ENCODE data around the gene FXYD5. TPM values are rescaled to one million over a fixed set of nuclear protein-coding genes. Genes with fewer than 3 reads are reported as not detected.
A peak's percentile ranks its signal among the peaks of the same experiment; 100 is the strongest.

The FXYD5 gene
- total and polyA plus RNA-seq, 10 of the 15 experiments (the other 5 are each of a cell fraction or from before 2014, with no cell fraction given): 30.0 to 159 (median 93.9) TPM

GRCh38 chr19:35120492-35120891 lies 34.0 kb upstream of the FXYD5 start:
- CTCF ChIA-PET: interaction anchor here (0.6 to 6.4 kb wide), 3 partner anchors 15 to 56 kb away, joined by 3 to 75 read pairs (median 34); partner anchors contain the start of genes FXYD7 and LGI4
- H3K9ac ChIP-seq (ENCODE audit: control insufficient read depth, insufficient read depth, low read length): no peak overlapping the region

More at GRCh38 chr19:35120492-35120891, 34.0 kb upstream of the FXYD5 start:
- Histone ChIP-seq H3K79me2 (ENCODE audit: control insufficient read depth, insufficient read depth, low read length) (no peaks in the 10 kb centered on the region), H3K4me1 (ENCODE audit: control insufficient read depth, insufficient read depth, low read length) (peaks cover 18% of the 10 kb centered on the region), H4K20me1 (ENCODE audit: control insufficient read depth, insufficient read depth) (no peaks in the 10 kb centered on the region), H3K27ac (ENCODE audit: control insufficient read depth, insufficient read depth) (no peak overlapping the region), H3K9me3 (replicated peaks; ENCODE audit: control insufficient read depth, insufficient read depth, low read length) (no peaks in the 10 kb centered on the region), H3K4me2 (ENCODE audit: control insufficient read depth, insufficient read depth) (no peak overlapping the region), H3K4me3 (no peak overlapping the region), H3K36me3 (ENCODE audit: control insufficient read depth in 2 of 2, insufficient read depth in 2 of 2, low read length in 1 of 2) (no peaks in the 10 kb centered on the region), H3K27me3 (replicated peaks in 1 of 2; ENCODE audit: control insufficient read depth in 2 of 2, insufficient read depth in 2 of 2, low read length in 1 of 2) (no peaks in the 10 kb centered on the region), H2AFZ (ENCODE audit: control insufficient read depth, low read depth, low read length) (no peak overlapping the region)
- in situ Hi-C loops (cut with MboI) (no loop called here), intact Hi-C loops (cut with micrococcal nuclease; ENCODE audit: unreplicated experiment) (no loop called here)
- ChIA-PET POLR2A (no interaction called here), SMC1A (ENCODE audit: uncharacterized antibody, unreplicated experiment) (no interaction called here), RAD21 (ENCODE audit: unreplicated experiment) (no interaction called here)
- TF ChIP-seq RAD51 (IDR thresholded peaks at IDR 0.05): no peak
- TF ChIP-seq CBFB (IDR thresholded peaks at IDR 0.05; ENCODE audit: low read depth): no peak
- 0 out of 2 replicates have a peak, but pooled peaks have one; percentile 7 for TF ChIP-seq RUNX3 (IDR thresholded peaks at IDR 0.05; ENCODE audit: low read length)
- 0 out of 2 replicates have a peak, but pooled peaks have one; percentile 30 for TF ChIP-seq EED (IDR thresholded peaks at IDR 0.05; ENCODE audit: low read depth)
- TF ChIP-seq IKZF1 (conservative IDR thresholded peaks at IDR 0.05): peak; percentile 57
- no peak for TF ChIP-seq RELA (IDR thresholded peaks at IDR 0.05; ENCODE audit: borderline replicate concordance, partially characterized antibody)
- peak; percentile 44 to 51; a peak in 2 of 4 replicates for TF ChIP-seq IKZF2 (IDR thresholded peaks at IDR 0.05)
- TF ChIP-seq SPI1 (IDR thresholded peaks at IDR 0.05; ENCODE audit: borderline replicate concordance, insufficient read depth, low read depth, low read length): peak; percentile 58; the same call in 1 of the 2 replicates
- TF ChIP-seq ZNF687 (IDR thresholded peaks at IDR 0.05): 0 out of 2 replicates have a peak, but pooled peaks have one; percentile 9
- no peak for TF ChIP-seq SUZ12 (IDR thresholded peaks at IDR 0.05; ENCODE audit: unreplicated experiment)
- TF ChIP-seq PAX8 (IDR thresholded peaks at IDR 0.05): no peak
- 15% methylated on average over 7 of the region's 7 CpGs for WGBS (ENCODE audit: insufficient coverage, insufficient replicate concordance, low lambda C conversion rate, missing lambda C conversion rate)
- no peak for ATAC-seq
- DNase-seq (ENCODE audit: low read depth, low spot score): no peak
- FAIRE-seq: no peak
- no TSS peak for BruUV-seq (replicated peaks)

Data from GM12878 (cell line).